Nephron progenitor cell (in vitro differentiated cells): ENCODE data around the gene PRR7.

Experiments
- DNase-seq: peaks from one replicate; pipeline ENCODE4 v3.0.0; 2021
- H3K27ac Mint-ChIP-seq: 2 replicates; pipeline ENCODE4 v1.8.0; 2021; ENCODE audit warnings: mild to moderate bottlenecking, moderate library complexity, mixed read lengths
- H3K27me3 Mint-ChIP-seq: 2 replicates; pipeline ENCODE4 v1.8.0; 2021; ENCODE audit warnings: mild to moderate bottlenecking, low read depth, mixed read lengths; ENCODE audit not compliant: poor library complexity
- H3K36me3 Mint-ChIP-seq: 2 replicates; pipeline ENCODE4 v1.8.0; 2021; ENCODE audit warnings: low read depth, mixed read lengths
- H3K4me1 Mint-ChIP-seq: 2 replicates; pipeline ENCODE4 v1.8.0; 2021; ENCODE audit warnings: mixed read lengths
- H3K4me3 Mint-ChIP-seq: 2 replicates; pipeline ENCODE4 v1.8.0; 2021; ENCODE audit warnings: mild to moderate bottlenecking, moderate library complexity, mixed read lengths
- H3K9me3 Mint-ChIP-seq: 2 replicates; pipeline ENCODE4 v1.8.0; 2021; ENCODE audit warnings: mild to moderate bottlenecking, moderate library complexity, mixed read lengths
- TF ChIP-seq, protein P1 (sequence below): fragments of 200-600 bp; sonication (generic); IDR thresholded peaks from 2 replicates; pipeline ENCODE4 v1.5.0; 2021; ENCODE audit warnings: antibody characterized with exemption

The PRR7 gene

DNA sequence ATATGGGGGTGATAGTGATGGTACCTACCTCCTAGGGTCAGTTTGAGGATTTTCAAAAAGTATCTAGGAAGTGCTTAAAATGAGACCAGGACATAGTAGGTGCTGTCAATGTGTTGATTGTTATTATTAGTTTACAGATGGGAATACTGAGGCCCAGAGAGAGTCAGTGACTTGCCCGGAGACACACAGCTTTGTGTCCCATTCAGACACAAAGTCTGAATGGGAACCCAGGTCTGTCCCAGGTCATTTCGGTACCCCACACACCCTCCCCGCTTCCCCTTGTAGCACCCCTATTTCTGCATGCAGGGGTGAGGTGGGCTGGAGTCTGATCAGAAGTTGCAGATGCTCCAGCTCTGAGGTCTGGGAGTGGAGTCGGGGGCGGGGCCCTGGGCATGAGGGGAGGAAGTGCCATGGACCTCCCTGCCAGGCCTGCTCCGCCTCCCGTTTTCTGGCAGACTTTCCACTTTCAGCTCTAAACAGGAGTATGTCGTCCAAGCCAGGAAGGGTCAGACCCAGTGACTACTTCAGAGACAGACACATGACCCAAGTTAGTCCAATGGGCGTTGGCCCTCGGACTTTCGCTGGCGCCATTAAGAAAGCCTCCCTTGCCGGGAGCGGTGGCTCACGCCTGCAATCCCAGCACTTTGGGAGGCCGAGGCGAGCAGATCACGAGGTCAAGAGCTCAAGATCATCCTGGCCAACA is 30.1 kb downstream of the PRR7 start:
- TF ChIP-seq, protein P1, sequence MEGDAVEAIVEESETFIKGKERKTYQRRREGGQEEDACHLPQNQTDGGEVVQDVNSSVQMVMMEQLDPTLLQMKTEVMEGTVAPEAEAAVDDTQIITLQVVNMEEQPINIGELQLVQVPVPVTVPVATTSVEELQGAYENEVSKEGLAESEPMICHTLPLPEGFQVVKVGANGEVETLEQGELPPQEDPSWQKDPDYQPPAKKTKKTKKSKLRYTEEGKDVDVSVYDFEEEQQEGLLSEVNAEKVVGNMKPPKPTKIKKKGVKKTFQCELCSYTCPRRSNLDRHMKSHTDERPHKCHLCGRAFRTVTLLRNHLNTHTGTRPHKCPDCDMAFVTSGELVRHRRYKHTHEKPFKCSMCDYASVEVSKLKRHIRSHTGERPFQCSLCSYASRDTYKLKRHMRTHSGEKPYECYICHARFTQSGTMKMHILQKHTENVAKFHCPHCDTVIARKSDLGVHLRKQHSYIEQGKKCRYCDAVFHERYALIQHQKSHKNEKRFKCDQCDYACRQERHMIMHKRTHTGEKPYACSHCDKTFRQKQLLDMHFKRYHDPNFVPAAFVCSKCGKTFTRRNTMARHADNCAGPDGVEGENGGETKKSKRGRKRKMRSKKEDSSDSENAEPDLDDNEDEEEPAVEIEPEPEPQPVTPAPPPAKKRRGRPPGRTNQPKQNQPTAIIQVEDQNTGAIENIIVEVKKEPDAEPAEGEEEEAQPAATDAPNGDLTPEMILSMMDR: no peak
- Mint-ChIP-seq H3K9me3 (no peaks in the 10 kb centered on the region), H3K27ac (no peak overlapping the region), H3K4me1 (peaks cover 66% of the 10 kb centered on the region), H3K4me3 (no peak overlapping the region), H3K36me3 (peaks cover 7% of the 10 kb centered on the region), H3K27me3 (no peaks in the 10 kb centered on the region)
- DNase-seq: no peak

DNA sequence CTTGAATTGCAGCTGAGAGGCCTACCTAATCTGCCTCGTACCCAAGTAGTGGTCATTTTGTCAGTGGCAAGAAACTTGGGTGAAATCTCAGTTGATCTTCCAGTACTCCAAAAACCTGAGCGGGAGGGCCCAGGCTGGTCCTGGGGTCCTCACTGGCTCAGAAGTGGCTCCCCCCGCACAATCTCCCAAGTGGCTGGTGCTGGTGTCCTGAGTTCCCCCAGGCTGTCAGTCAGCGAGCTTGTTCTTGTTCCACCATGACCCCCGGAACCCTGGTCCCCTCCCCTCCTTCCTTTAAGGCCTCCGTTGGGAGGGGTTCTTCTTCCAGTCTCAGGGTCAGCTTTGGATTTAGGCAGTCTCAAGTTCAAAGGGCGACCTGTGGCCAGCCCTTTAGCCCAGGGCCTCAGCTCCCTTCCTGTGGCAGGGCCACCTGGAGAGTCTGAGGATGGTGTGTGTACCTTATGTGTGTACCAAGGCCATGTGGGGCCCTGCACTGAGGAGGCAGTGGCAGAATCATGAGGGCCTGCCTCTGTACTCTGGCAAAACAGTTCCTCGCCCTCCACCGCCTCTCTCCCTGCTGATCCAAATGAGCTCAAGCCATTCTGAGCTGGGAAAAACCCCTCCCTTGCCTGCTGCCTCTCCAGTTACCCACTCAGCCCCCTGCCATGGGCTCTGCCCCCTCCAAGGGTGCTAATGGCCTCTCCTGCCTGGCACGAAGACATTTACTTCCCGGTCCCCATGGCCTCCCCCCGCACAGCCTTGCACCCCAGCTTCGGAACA is 31.3 kb downstream of the PRR7 start:
- H3K4me1 Mint-ChIP-seq: peaks cover 65% of the 10 kb centered on the region
- no peaks in the 10 kb centered on the region for H3K9me3 Mint-ChIP-seq
- no peak for DNase-seq
- H3K27me3 Mint-ChIP-seq: no peaks in the 10 kb centered on the region
- H3K36me3 Mint-ChIP-seq: peaks cover 14% of the 10 kb centered on the region
- TF ChIP-seq, protein P1: no peak
- peak overlapping the region; percentile 88 for H3K27ac Mint-ChIP-seq
- no peak overlapping the region for H3K4me3 Mint-ChIP-seq

DNA sequence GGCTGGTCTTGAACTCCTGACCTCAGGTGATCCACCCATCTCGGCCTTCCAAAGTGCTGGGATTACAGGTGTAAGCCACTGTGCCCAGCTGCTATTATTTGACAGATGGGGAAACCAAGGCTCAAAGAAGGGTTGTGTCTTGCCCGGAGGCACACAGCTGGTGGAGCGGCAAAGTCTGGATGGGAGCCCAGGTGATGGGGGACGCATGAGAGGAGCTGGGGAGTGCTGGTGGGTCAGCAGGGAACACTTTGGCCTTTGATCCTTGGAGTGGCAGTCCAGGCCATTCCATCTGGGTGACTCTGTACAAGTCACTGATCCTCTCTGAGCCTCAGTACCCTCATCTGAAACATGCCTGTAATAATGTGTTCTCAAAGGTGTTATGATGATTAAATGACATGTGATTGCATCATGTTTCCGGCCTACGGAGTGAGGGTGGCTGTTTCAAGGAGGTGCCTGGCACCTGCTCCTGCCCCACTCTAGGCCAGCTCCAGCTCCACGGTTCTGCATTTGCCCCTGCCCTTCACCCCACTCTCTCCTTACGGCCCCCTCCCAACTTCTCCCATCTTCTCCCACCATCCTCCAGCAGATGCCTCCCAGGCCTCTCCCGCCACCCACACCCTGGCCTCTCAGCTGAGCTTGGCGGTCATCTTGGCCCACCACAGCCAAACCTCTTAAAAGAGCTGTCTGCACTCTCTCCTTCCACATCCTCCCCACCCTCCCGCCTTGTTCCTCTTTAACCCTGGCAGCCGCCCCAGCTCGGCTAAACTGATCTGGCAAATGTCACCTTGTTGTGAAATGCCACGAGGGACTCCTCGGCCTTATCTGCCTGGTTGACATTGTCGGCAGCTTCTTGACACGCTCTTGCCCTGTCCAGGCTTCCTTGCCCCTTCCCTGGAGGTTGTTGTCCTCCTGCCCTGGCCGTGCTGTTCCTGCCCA is 32.4 kb downstream of the PRR7 start:
- no peak overlapping the region for H3K4me3 Mint-ChIP-seq
- H3K9me3 Mint-ChIP-seq: no peaks in the 10 kb centered on the region
- H3K27ac Mint-ChIP-seq: peak overlapping the region; percentile 71
- H3K27me3 Mint-ChIP-seq: no peaks in the 10 kb centered on the region
- TF ChIP-seq, protein P1: no peak
- peaks cover 70% of the 10 kb centered on the region for H3K4me1 Mint-ChIP-seq
- peaks cover 22% of the 10 kb centered on the region for H3K36me3 Mint-ChIP-seq
- DNase-seq: no peak

DNA sequence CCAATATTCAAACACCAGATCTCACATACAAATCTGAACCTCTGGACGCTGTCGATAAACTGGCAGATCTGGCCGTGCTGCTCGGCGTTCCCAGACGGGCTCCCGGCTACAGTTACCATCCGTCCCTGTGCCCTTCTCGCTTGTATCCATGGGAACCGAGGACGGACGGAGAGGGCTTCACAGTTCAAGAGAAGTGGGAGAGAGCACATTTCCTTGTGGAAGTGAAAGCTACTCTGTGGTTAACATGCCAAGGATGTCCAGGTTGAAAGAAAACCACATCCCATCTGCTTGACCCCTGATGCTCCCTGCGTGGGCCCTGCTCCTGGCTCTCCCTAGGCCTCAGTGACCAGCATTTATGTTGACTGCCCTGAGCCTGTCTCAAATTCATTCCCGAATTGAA is 33.2 kb downstream of the PRR7 start:
- TF ChIP-seq, protein P1: no peak
- no peaks in the 10 kb centered on the region for H3K27me3 Mint-ChIP-seq
- no peaks in the 10 kb centered on the region for H3K9me3 Mint-ChIP-seq
- peak overlapping the region; percentile 98 for H3K27ac Mint-ChIP-seq
- no peak overlapping the region for H3K4me3 Mint-ChIP-seq
- H3K4me1 Mint-ChIP-seq: peaks cover 70% of the 10 kb centered on the region
- H3K36me3 Mint-ChIP-seq: peaks cover 29% of the 10 kb centered on the region
- no peak for DNase-seq

DNA sequence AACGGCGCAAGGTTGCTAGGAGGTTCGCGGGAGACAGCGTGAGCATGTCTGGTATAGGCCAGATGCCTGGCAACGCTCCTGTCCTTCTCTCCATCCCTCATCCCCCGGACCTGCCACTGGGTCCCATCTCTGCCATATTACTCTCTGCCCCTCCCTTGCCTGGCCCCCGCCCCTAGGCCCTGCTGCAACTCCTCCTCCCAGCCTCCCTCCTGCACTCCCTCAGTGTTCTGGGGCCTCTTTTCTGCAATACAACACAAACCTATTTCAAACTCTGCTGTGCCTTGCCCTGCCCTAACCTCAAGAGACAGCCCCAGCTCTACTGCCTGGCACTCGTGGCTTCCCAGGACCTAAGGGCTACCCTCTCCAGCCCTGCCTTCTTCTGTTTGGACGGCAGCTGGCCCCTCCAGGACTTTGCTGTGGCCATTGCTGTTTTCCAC is 35.8 kb downstream of the PRR7 start:
- H3K27ac Mint-ChIP-seq: peak overlapping the region; percentile 45

More for the DNA sequence above, 35.8 kb downstream of the PRR7 start:
- no peak for DNase-seq
- peaks cover 59% of the 10 kb centered on the region for H3K4me1 Mint-ChIP-seq
- H3K4me3 Mint-ChIP-seq: no peak overlapping the region
- TF ChIP-seq, protein P1: no peak
- peaks cover 39% of the 10 kb centered on the region for H3K36me3 Mint-ChIP-seq
- no peaks in the 10 kb centered on the region for H3K27me3 Mint-ChIP-seq
- H3K9me3 Mint-ChIP-seq: no peaks in the 10 kb centered on the region
